ENCODE results near the gene VPS26B.

VPS26B gene

GRCh38 chr11:134288486-134288885, 64.0 kb downstream of the VPS26B start:
- no peak for DNase-seq (ENCODE audit: low read depth)
- TF ChIP-seq CTCF (IDR thresholded peaks at IDR 0.05; ENCODE audit: control insufficient read depth, extremely low read depth, insufficient read depth): no peak
- no peak overlapping the region for H3K4me3 ChIP-seq (ENCODE audit: low read depth, low read length)

GRCh38 chr11:134289167-134289566, 64.7 kb downstream of the VPS26B start:
- no peak for TF ChIP-seq CTCF (IDR thresholded peaks at IDR 0.05; ENCODE audit: control insufficient read depth, extremely low read depth, insufficient read depth)
- H3K4me3 ChIP-seq (ENCODE audit: low read depth, low read length): no peak overlapping the region
- no peak for DNase-seq (ENCODE audit: low read depth)

GRCh38 chr11:134289789-134290188, 65.3 kb downstream of the VPS26B start:
- no peak overlapping the region for H3K4me3 ChIP-seq (ENCODE audit: low read depth, low read length)
- no peak for DNase-seq (ENCODE audit: low read depth)
- no peak for TF ChIP-seq CTCF (IDR thresholded peaks at IDR 0.05; ENCODE audit: control insufficient read depth, extremely low read depth, insufficient read depth)

- TF ChIP-seq CTCF (IDR thresholded peaks at IDR 0.05; ENCODE audit: control insufficient read depth, extremely low read depth, insufficient read depth): no peak
Measured at GRCh38 chr11:134290646-134291045, 66.2 kb downstream of the VPS26B start.

GRCh38 chr11:134291196-134291595, 66.7 kb downstream of the VPS26B start:
- TF ChIP-seq CTCF (IDR thresholded peaks at IDR 0.05; ENCODE audit: control insufficient read depth, extremely low read depth, insufficient read depth): no peak
- H3K4me3 ChIP-seq (ENCODE audit: low read depth, low read length): no peak overlapping the region
- no peak for DNase-seq (ENCODE audit: low read depth)

More at GRCh38 chr11:134290646-134291045, 66.2 kb downstream of the VPS26B start:
- H3K4me3 ChIP-seq (ENCODE audit: low read depth, low read length): no peak overlapping the region
- no peak for DNase-seq (ENCODE audit: low read depth)

GRCh38 chr11:134292661-134293060, 68.2 kb downstream of the VPS26B start:
- no peak for DNase-seq (ENCODE audit: low read depth)
- no peak for TF ChIP-seq CTCF (IDR thresholded peaks at IDR 0.05; ENCODE audit: control insufficient read depth, extremely low read depth, insufficient read depth)
- H3K4me3 ChIP-seq (ENCODE audit: low read depth, low read length): no peak overlapping the region

Measured in LNCaP clone FGC (cell line).